ENCODE measurements around the gene VPS13A. TPM values are rescaled to one million over a fixed set of nuclear protein-coding genes. Genes with fewer than 3 reads are reported as not detected.

VPS13A gene
- total and polyA plus RNA-seq, 8 donors: 3.1 to 87.6 (median 29.2) TPM

GRCh38 chr9:77293949-77294348, 116.6 kb downstream of the VPS13A start:
- no peak for DNase-seq
- intact Hi-C loops (cut with DNase I; ENCODE audit: low total_unique reads): no loop called here
- no peaks in the 10 kb centered on the region for H3K27me3 ChIP-seq
- no peaks in the 10 kb centered on the region for H3K4me1 ChIP-seq
- 93 to 97% (median 95%) methylated on average over 6 of the region's 6 CpGs for WGBS, 5 donors
- no peak overlapping the region for H3K27ac ChIP-seq
- H3K4me3 ChIP-seq: no peak overlapping the region
- peaks cover 0 to 24% (median 14%) of the 10 kb centered on the region in 4 donors for H3K36me3 ChIP-seq
- TF ChIP-seq EP300 (IDR thresholded peaks at IDR 0.05) (no peak), POLR2A (IDR thresholded peaks at IDR 0.05) (no peak), CTCF (IDR thresholded peaks at IDR 0.05) (no peak), POLR2AphosphoS5 (IDR thresholded peaks at IDR 0.05) (no peak)
- H3K9me3 ChIP-seq: no peaks in the 10 kb centered on the region

- Histone ChIP-seq H3K27me3 (no peaks in the 10 kb centered on the region), H3K36me3 (peaks cover 0 to 34% (median 25%) of the 10 kb centered on the region in 4 donors), H3K27ac (no peak overlapping the region), H3K9me3 (no peaks in the 10 kb centered on the region), H3K4me3 (no peak overlapping the region), H3K4me1 (no peaks in the 10 kb centered on the region)
- TF ChIP-seq POLR2AphosphoS5 (IDR thresholded peaks at IDR 0.05): no peak
- TF ChIP-seq EP300 (IDR thresholded peaks at IDR 0.05): no peak
- TF ChIP-seq POLR2A (IDR thresholded peaks at IDR 0.05): no peak
- TF ChIP-seq CTCF (IDR thresholded peaks at IDR 0.05): no peak
- no peak for DNase-seq
- intact Hi-C loops (cut with DNase I; ENCODE audit: low total_unique reads): no loop called here
Observed at GRCh38 chr9:77304543-77304942, 127.2 kb downstream of the VPS13A start.

GRCh38 chr9:77305622-77306400, 128.5 kb downstream of the VPS13A start:
- Histone ChIP-seq H3K27ac (no peak overlapping the region), H3K9me3 (no peaks in the 10 kb centered on the region), H3K4me1 (no peaks in the 10 kb centered on the region), H3K36me3 (peaks cover 0 to 35% (median 23%) of the 10 kb centered on the region in 4 donors), H3K4me3 (no peak overlapping the region), H3K27me3 (no peaks in the 10 kb centered on the region)
- no peak for DNase-seq
- 79 to 97% (median 87%) methylated on average over 1 of the region's 1 CpG for WGBS, 5 donors
- intact Hi-C loops (cut with DNase I; ENCODE audit: low total_unique reads): no loop called here
- TF ChIP-seq EP300 (IDR thresholded peaks at IDR 0.05) (no peak), CTCF (IDR thresholded peaks at IDR 0.05) (no peak), POLR2A (IDR thresholded peaks at IDR 0.05) (no peak), POLR2AphosphoS5 (IDR thresholded peaks at IDR 0.05) (no peak)

GRCh38 chr9:77307166-77307565, 129.8 kb downstream of the VPS13A start:
- Histone ChIP-seq H3K27ac (no peak overlapping the region), H3K4me1 (no peaks in the 10 kb centered on the region), H3K9me3 (no peaks in the 10 kb centered on the region), H3K4me3 (no peak overlapping the region), H3K27me3 (no peaks in the 10 kb centered on the region), H3K36me3 (peaks cover 0 to 38% (median 27%) of the 10 kb centered on the region in 4 donors)
- WGBS, 5 donors: 89 to 100% (median 95%) methylated on average over 2 of the region's 2 CpGs
- no peak for TF ChIP-seq POLR2A (IDR thresholded peaks at IDR 0.05)
- TF ChIP-seq POLR2AphosphoS5 (IDR thresholded peaks at IDR 0.05): no peak
- no peak for TF ChIP-seq EP300 (IDR thresholded peaks at IDR 0.05)
- no peak for TF ChIP-seq CTCF (IDR thresholded peaks at IDR 0.05)
- intact Hi-C loops (cut with DNase I; ENCODE audit: low total_unique reads): no loop called here
- DNase-seq: no peak
